ENCODE results near the gene MFSD6.
"Not testable (repeated sequence)": the region's sequence is repeated elsewhere in the genome, so short reads cannot be mapped to it uniquely, and the experiment has no call there.

Gene MFSD6

DNA sequence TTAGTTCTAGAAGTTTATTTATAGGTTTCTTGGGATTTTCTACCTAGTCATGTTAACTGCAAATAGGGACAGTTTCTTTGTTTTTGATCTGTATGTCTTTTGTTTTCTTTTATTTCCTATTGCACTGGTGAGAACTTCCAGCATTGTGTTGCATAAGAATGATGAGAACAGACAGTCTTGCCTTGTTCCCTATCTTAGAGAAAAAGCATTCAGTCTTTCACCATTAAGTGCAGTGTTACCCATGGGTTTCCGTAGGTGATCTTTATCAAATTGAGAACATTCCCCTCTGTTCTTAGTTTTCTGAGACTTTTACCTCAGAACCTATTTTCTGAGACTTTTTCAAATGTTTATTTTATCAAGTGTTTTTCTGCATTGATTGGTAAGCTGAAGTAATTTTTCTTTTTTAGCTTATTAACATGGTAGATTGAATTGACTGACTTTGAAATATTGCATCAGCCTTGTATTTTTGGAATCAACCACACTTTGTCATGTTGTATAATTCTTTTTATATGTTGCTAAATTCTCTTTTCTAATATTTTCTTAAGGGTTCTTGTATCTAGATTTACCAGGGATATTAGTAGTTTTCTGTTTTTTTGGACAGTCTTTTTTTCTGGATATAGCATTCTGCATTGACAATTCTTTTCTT, 17.2 kb downstream of the MFSD6 start:
- no peak for DNase-seq (ENCODE audit: low spot score)
- TF ChIP-seq, protein P1, sequence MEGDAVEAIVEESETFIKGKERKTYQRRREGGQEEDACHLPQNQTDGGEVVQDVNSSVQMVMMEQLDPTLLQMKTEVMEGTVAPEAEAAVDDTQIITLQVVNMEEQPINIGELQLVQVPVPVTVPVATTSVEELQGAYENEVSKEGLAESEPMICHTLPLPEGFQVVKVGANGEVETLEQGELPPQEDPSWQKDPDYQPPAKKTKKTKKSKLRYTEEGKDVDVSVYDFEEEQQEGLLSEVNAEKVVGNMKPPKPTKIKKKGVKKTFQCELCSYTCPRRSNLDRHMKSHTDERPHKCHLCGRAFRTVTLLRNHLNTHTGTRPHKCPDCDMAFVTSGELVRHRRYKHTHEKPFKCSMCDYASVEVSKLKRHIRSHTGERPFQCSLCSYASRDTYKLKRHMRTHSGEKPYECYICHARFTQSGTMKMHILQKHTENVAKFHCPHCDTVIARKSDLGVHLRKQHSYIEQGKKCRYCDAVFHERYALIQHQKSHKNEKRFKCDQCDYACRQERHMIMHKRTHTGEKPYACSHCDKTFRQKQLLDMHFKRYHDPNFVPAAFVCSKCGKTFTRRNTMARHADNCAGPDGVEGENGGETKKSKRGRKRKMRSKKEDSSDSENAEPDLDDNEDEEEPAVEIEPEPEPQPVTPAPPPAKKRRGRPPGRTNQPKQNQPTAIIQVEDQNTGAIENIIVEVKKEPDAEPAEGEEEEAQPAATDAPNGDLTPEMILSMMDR (IDR thresholded peaks at IDR 0.05; ENCODE audit: extremely low read depth, missing control alignments), result no peak

DNA sequence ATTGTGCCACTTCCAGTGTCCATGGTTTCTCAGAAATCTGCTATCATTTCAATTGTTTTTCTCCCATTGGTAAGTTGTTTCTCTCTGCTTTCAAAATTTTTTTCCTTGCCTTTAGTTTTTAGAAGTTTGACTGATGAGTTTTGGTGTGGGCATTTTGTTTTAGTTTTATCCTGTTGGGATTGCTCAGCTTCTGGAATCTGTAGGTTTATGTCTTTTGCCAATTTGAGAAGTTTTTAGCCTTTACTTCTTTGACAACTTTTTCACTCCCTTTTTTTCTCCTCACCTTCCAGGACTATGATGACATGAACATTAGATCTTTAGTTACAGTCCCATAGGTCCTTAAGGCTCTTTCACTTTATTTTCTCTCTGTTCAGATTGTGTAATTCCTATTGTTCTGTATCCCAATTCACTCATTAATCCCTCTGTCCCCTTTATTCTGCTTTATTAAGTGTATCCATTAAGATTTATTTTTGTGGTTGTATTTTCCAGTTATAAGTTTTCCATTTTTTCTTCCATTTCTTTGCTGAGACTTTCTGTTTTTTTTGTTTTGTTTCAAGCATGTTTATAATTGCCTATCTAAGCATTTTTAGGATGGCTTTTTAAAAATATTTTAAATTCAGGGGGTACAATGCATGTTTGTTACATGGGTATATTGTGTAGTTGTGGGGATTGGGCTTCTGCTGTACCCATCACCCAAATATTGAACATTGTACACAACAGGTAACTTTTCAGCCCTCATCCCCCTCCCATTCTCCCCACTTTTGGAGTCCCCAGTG, 17.9 kb downstream of the MFSD6 start:
- no peak for DNase-seq (ENCODE audit: low spot score)
- TF ChIP-seq, protein P1 (IDR thresholded peaks at IDR 0.05; ENCODE audit: extremely low read depth, missing control alignments), result no peak

DNA sequence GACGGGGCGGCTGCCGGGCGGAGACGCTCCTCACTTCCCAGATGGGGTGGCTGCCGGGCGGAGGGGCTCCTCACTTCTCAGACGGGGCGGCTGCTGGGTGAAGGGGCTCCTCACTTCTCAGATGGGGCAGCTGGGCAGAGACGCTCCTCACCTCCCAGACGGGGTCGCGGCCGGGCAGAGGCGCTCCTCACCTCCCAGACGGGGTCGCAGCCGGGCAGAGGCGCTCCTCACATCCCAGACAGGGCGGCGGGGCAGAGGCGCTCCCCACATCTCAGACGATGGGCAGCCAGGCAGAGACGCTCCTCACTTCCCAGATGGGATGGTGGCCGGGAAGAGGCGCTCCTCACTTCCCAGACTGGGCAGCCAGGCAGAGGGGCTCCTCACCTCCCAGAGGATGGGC, 22.7 kb downstream of the MFSD6 start:
- not testable (repeated sequence) for DNase-seq (ENCODE audit: low spot score)

GRCh38 chr2:190431907-190432306, 23.8 kb downstream of the MFSD6 start:
- TF ChIP-seq, protein P1 (IDR thresholded peaks at IDR 0.05; ENCODE audit: extremely low read depth, missing control alignments), result no peak
- DNase-seq (ENCODE audit: low spot score), result no peak

GRCh38 chr2:190432567-190433231, 24.5 kb downstream of the MFSD6 start:
- DNase-seq (ENCODE audit: low spot score), result peak; percentile 32
- TF ChIP-seq, protein P1 (IDR thresholded peaks at IDR 0.05; ENCODE audit: extremely low read depth, missing control alignments), result no peak

DNA sequence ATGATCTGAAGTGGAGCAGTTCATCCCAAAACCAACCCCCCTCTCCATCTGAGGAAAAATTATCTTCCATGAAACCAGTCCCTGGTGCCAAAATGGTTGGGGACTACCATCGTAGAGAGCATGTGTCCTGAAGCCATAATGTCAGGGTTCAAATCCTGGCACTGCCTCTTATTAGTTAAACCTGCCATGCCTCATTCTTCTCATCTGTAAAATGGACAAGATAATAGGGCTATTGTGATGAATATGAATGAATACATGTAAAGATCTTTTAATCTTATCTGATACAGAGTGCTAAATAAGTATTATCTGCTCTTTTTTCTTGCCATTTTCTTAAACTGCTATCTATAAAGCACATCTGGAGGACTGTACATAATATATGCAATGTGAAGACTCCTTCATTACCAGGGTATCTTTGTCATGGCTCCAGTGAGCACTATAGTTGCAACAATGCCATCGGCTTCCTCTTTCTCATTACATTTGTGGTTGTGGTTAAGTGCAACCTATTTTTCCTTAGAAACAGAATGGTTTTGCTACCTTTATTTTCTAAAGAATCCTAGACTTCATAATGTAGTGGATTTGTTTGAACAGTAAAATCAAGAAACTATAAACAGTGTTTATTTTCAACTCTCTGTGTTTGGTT, 27.0 kb downstream of the MFSD6 start:
- TF ChIP-seq, protein P1 (IDR thresholded peaks at IDR 0.05; ENCODE audit: extremely low read depth, missing control alignments), result no peak
- DNase-seq (ENCODE audit: low spot score), result no peak

- TF ChIP-seq, protein P1 (IDR thresholded peaks at IDR 0.05; ENCODE audit: extremely low read depth, missing control alignments), result no peak
- no peak for DNase-seq (ENCODE audit: low spot score)
Measured at GRCh38 chr2:190436557-190436956, 28.4 kb downstream of the MFSD6 start.

Data from GM20000 (cell line).